ENCODE data around the gene RIMS1.

DNA sequence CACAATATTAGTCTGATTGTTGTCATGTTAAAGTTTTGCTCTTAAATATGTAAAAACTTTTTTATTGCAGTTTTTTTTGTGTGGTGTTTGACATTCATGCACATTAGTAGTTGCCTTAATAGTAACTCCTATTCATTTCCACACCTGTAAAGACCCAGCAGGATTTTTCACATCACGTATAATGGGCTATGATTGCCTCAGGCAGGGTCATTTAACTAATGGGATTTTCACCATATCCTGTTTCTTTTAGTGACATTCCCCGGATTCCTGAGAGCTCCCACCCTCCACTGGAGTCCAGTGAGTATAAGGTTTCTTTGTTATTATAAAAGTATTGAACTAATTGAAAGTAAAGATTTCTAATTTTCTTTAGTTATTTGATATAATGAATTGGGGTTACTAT lies 359.2 kb downstream of the RIMS1 start:
- TF ChIP-seq, protein P1, sequence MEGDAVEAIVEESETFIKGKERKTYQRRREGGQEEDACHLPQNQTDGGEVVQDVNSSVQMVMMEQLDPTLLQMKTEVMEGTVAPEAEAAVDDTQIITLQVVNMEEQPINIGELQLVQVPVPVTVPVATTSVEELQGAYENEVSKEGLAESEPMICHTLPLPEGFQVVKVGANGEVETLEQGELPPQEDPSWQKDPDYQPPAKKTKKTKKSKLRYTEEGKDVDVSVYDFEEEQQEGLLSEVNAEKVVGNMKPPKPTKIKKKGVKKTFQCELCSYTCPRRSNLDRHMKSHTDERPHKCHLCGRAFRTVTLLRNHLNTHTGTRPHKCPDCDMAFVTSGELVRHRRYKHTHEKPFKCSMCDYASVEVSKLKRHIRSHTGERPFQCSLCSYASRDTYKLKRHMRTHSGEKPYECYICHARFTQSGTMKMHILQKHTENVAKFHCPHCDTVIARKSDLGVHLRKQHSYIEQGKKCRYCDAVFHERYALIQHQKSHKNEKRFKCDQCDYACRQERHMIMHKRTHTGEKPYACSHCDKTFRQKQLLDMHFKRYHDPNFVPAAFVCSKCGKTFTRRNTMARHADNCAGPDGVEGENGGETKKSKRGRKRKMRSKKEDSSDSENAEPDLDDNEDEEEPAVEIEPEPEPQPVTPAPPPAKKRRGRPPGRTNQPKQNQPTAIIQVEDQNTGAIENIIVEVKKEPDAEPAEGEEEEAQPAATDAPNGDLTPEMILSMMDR (IDR thresholded peaks at IDR 0.05; ENCODE audit: low read length), result no peak
- TF ChIP-seq EZH2 (IDR thresholded peaks at IDR 0.05; ENCODE audit: borderline replicate concordance, low read length), result no peak

Data from OCI-LY1 (cell line).